Measurements from ENCODE around the gene XCL1.

Gene XCL1

GRCh38 chr1:168605443-168605842 lies 29.0 kb downstream of the XCL1 start:
- DNase-seq (ENCODE audit: low spot score): no peak

DNA sequence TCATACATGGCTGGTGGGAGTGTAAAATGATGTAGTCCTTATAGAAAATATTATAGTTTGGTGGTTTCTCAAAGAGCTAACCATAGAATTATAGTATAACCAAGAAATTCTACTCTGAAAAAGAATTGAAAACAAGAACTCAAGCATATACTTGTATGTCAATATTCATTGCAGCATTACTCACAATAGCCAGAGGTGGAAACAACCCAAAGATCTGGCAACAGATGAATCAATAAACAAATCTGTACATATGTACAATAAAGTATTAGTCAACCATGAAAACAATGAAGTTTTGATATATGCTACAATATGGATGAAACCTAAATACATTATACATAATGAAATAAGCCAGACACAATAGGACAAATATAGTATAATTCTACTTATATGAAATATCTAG lies 29.7 kb downstream of the XCL1 start:
- DNase-seq (ENCODE audit: low spot score): no peak

DNA sequence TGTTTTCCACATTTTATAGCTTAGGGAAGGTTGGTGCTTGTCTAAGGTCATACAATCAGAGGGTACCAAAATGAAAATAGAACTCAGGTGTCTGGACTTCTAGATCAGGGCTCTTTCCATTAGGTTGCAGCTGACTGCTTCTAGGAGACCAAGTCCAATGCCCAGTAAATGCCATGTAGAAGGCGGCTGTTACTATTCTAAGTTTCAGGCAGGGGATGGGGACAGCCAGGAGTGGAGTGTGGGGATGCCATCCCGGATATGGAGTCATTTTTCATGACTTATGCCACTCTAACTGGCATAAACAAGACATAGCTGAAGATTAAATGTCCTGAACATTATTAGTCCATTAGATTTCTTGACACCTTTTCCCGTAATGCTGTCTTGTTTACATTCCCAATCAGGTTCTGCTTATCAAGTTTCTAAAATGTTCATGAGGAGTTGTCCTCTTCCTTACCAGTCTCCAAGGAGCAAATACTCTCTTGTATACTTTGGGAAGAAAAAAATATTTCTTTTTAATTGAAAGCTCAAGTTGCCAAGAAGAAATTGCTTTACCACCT lies 31.5 kb downstream of the XCL1 start:
- DNase-seq (ENCODE audit: low spot score): no peak

- DNase-seq (ENCODE audit: low spot score): no peak
Measured at GRCh38 chr1:168608796-168609715, 32.7 kb downstream of the XCL1 start.

DNA sequence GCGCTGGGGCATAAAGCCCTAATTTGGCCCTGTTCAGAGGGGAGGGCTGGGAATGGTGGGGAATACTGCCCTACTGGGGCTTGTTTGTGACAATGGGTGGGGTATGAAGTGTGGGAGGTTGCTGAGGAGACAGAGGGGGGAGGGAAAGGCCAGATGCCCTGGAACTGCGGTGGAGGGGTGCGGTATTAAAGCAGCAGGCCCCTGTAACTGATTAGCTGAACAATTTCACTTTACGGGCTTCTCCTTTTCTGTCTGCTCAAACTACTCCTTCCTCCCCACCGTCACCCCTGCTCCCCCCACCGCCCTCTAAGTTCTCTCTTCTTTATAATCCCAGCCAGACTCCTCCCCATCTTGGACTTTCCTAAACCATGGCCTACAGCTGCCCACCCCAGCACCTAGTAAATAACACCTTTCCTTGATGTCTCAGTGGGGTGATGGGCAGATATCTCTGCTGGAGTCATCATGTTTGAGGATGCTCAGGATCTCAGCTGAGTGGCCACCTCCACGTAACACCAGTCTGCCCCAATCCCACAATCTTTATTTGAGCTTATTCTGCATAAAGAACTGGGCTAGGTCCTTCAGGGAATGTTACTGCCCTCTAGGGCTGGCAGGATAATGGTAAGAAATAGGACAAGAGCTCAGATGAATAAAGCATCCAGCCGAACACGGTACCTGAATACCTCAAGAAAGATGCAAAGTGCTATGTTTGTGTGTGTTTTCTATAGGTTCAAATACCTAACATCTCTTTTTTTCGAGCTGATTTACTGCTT lies 33.5 kb downstream of the XCL1 start:
- no peak for DNase-seq (ENCODE audit: low spot score)

DNA sequence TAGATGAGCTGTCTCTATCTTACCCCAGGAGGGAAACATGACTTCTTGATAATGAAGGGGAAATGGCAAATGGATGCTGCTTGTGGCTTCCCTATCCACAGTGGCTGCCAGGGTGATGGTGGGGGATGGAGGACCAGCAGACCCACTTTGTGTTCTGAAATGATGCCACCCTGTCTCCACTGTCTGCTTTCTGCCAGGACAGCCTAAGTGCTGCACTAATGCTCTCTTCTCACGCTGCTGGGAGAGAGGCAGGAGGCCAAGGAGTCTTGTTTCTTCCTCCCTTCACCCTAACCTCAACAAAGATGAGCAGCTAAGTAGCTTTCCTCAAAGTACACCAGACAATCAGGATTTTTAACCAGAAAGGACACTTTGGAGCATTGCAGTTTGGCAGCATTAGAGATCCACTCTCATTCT lies 36.6 kb downstream of the XCL1 start:
- DNase-seq (ENCODE audit: low spot score): no peak

- DNase-seq (ENCODE audit: low spot score): no peak
Measured at GRCh38 chr1:168613691-168614231, 37.4 kb downstream of the XCL1 start.

GRCh38 chr1:168614235-168614634 lies 37.8 kb downstream of the XCL1 start:
- no peak for DNase-seq (ENCODE audit: low spot score)

- no peak for DNase-seq (ENCODE audit: low spot score)
Measured at GRCh38 chr1:168615965-168616364, 39.6 kb downstream of the XCL1 start.

DNA sequence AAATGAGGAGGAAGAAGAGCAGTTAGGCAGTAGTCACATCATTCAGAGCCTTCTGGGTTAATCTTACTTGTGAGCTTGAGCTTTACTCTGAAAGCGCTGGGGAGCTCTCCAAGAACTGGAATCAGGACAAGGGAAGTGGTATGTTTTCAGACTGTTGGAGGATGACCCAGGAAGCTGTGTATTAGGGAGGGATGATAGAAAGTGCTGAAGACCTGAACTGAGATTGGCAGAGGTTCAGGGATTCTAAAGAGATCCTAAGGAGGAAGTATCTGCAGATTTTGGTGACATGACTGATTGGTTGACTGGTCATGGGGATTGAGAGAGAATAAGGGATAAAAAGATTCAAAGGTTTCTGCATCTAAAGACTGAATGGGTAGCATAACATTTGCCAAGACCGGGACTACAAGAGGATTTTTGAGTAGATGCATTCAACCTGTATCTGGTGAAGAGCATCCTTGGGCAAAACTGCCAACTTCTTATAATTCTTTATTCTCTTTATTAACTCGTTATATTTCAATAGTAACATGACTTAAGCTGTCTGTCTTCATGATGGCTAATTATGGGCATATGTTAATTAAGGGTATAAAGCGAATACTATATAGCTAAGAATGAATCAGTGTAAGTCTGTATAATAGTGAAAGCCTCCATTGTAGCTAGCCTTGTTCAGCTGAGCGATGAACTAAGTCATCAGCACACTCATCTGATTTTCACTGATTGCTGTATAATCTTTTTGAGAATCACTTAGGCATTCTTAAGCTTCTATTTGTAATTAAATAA lies 41.8 kb downstream of the XCL1 start:
- DNase-seq (ENCODE audit: low spot score): no peak

DNA sequence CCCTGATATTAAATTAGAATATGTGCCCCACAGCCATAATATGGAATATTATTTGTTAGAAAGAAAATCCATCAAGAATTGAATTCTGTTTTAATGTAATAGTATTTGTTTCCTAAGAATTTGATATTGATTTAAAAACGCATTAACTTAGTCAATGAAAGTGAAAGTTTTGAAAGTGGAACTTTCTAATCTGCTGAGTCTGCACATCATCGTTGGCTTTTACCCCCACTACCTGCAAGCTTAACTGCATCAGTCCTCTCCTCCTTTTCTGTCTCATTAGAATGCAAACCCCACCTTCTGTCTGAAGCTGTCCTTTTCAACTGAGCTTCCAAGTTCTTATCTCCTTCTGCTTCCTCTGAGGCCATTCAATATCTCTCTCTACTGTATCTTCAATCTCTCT lies 42.5 kb downstream of the XCL1 start:
- DNase-seq (ENCODE audit: low spot score): no peak

DNA sequence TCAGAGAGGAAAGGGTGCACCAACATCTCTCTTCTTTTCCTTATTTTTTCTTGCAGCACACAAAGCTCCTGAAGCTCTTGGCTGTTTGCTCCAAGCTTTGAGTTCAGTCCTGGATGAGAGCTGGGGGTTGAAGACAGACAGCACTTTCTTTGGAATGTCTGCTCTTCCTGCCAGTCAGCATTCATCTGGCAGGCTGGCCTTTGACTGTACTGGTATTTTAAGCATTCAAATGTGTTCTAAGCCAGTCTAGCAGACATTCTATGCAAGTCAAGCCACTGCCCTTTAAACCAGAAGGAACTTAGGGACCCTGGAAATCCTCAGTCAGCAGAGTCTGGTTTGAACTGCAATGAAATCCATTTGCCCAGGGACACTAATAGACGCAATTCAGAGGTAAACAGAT lies 45.0 kb downstream of the XCL1 start:
- DNase-seq (ENCODE audit: low spot score): no peak

DNA sequence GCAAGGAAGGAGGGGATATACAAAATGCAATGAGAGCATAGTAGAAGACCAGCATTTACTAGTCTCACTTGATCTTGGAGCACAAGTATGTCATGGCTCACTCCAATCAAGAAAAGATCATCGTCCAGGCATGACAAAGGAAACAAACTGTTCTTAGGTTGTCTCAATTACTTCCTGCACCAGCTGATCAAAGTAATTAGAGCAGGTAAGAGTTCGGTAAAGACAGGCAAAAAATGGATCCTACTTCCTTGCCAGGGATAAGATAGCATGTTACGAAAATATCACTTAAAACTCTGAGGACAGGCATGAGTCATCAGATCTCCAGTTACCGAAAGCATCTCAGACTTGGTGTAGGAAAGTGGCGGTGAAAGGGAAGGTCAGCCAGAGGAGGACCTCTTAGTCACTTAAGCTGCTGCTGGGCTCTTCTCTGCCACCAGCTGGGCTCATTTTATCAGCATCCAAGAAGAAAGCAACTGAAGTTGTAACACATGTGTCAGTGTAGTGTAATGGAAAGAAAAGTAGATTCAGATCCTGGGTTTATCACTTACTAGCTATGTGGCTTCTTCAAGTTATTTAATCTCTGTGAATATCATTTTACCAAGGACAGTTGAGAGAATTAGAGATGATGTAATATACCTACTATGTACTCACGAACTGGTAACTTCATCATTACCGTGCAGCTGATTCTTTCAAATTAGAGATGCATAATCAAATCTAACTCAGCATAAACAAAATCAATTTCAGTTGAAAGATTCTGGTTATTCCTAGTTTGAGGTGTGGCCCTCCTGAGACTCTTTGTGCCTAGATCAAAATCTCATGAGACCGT lies 46.8 kb downstream of the XCL1 start:
- DNase-seq (ENCODE audit: low spot score): no peak

GRCh38 chr1:168623831-168624230 lies 47.4 kb downstream of the XCL1 start:
- no peak for DNase-seq (ENCODE audit: low spot score)

DNA sequence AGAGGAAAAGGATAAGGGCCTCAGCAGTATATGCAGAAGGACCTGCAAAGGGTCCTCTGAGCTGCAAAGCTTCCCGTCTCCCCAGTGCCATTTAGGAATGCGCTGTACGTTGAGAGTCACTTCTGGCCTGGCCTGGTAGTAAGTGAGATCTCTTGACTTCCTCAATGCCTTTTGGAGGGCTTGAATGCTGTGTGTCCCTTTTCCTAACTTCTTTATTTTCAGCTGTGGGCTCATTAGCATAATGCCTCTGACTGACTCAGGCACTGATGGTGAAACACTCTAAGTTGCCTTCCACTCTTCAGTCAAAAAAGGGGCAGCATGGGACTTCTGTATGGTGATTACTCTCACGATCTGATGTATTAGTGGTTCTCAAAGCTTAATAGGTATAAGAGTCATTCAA lies 49.9 kb downstream of the XCL1 start:
- DNase-seq (ENCODE audit: low spot score): no peak

GRCh38 chr1:168627370-168627769 lies 51.0 kb downstream of the XCL1 start:
- DNase-seq (ENCODE audit: low spot score): no peak

- DNase-seq (ENCODE audit: low spot score): no peak
Measured at GRCh38 chr1:168628807-168629206, 52.4 kb downstream of the XCL1 start.

DNA sequence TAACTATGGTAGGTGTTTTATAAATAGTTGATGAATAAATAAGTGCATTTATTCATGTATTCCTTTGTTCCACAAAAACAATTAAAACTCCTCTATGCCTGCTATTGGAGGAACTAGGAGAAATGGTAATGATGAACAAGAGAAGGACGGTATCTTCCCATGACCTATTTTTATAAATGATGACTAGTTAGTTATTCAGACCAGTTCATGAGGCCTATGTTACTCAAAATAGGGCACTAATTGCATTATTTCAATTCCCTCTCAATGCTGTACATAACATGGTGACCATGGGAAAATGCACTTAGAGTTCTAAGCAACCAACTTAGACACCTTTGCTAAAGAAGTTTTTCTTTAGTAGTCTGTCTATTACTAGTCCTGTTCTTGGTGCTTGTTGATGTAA lies 53.1 kb downstream of the XCL1 start:
- DNase-seq (ENCODE audit: low spot score): no peak

All from CD4-positive, alpha-beta T cell treated with Interleukin-6 at 100 ng/mL for 8 hours (primary cell).